Measurements from ENCODE around the gene LNP1. TPM values are rescaled to one million over a fixed set of nuclear protein-coding genes. Genes with fewer than 3 reads are reported as not detected.

Gene LNP1
- total and polyA plus RNA-seq, 10 donors: 0.52 to 2.6 (median 1.4) TPM

- intact Hi-C loops (cut with DNase I; ENCODE audit: low total_unique reads): no loop called here
Observed at GRCh38 chr3:100364421-100364820, 36.9 kb upstream of the LNP1 start.

GRCh38 chr3:100366424-100366823, 34.9 kb upstream of the LNP1 start:
- intact Hi-C loops (cut with DNase I; ENCODE audit: low total_unique reads): no loop called here
- H3K4me3 ChIP-seq: no peak overlapping the region
- no peak overlapping the region for H3K27ac ChIP-seq
- H3K9me3 ChIP-seq: peaks cover 0 to 14% (median 10%) of the 10 kb centered on the region in 8 donors
- no peak for TF ChIP-seq CTCF (IDR thresholded peaks at IDR 0.05 in 8 of 11, conservative IDR thresholded peaks at IDR 0.05 in 3 of 11)
- TF ChIP-seq POLR2AphosphoS5 (IDR thresholded peaks at IDR 0.05): no peak
- TF ChIP-seq POLR2A (IDR thresholded peaks at IDR 0.05): no peak
- H3K36me3 ChIP-seq: peaks cover 0 to 100% (median 72%) of the 10 kb centered on the region in 6 donors
- 83 to 88% (median 84%) methylated on average over 2 of the region's 2 CpGs for WGBS, 5 donors
- no peaks in the 10 kb centered on the region for H3K4me1 ChIP-seq
- no peak for DNase-seq
- no peaks in the 10 kb centered on the region for H3K27me3 ChIP-seq (replicated peaks in 1 of 7)

More at GRCh38 chr3:100364421-100364820, 36.9 kb upstream of the LNP1 start:
- no peaks in the 10 kb centered on the region for H3K4me1 ChIP-seq
- 92 to 97% (median 94%) methylated on average over 3 of the region's 3 CpGs for WGBS, 5 donors
- H3K27ac ChIP-seq: no peak overlapping the region
- H3K36me3 ChIP-seq: peaks cover 0 to 99% (median 63%) of the 10 kb centered on the region in 6 donors
- DNase-seq: no peak
- H3K9me3 ChIP-seq: peaks cover 0 to 14% (median 10%) of the 10 kb centered on the region in 8 donors
- no peaks in the 10 kb centered on the region for H3K27me3 ChIP-seq (replicated peaks in 1 of 7)
- H3K4me3 ChIP-seq: no peak overlapping the region
- TF ChIP-seq CTCF (IDR thresholded peaks at IDR 0.05 in 8 of 11, conservative IDR thresholded peaks at IDR 0.05 in 3 of 11) (no peak), POLR2AphosphoS5 (IDR thresholded peaks at IDR 0.05) (no peak), POLR2A (IDR thresholded peaks at IDR 0.05) (no peak)

- no peaks in the 10 kb centered on the region for H3K27me3 ChIP-seq (replicated peaks in 1 of 7)
- TF ChIP-seq CTCF (IDR thresholded peaks at IDR 0.05 in 8 of 11, conservative IDR thresholded peaks at IDR 0.05 in 3 of 11) (no peak), POLR2A (IDR thresholded peaks at IDR 0.05) (no peak), POLR2AphosphoS5 (IDR thresholded peaks at IDR 0.05) (no peak)
- intact Hi-C loops (cut with DNase I; ENCODE audit: low total_unique reads): no loop called here
- no peaks in the 10 kb centered on the region for H3K4me1 ChIP-seq
- 68 to 87% (median 79%) methylated on average over 8 of the region's 8 CpGs for WGBS, 5 donors
- H3K27ac ChIP-seq: peak overlapping the region in 1 of 8 donors; percentile 6
- H3K9me3 ChIP-seq: no peaks in the 10 kb centered on the region
- DNase-seq: no peak
- no peak overlapping the region for H3K4me3 ChIP-seq
- peaks cover 0 to 100% (median 74%) of the 10 kb centered on the region in 6 donors for H3K36me3 ChIP-seq
Observed at GRCh38 chr3:100368441-100368840, 32.9 kb upstream of the LNP1 start.

GRCh38 chr3:100370756-100371155, 30.6 kb upstream of the LNP1 start:
- no peak overlapping the region for H3K4me3 ChIP-seq
- no peak for DNase-seq
- TF ChIP-seq POLR2AphosphoS5 (IDR thresholded peaks at IDR 0.05): no peak
- TF ChIP-seq CTCF (IDR thresholded peaks at IDR 0.05 in 8 of 11, conservative IDR thresholded peaks at IDR 0.05 in 3 of 11): no peak
- TF ChIP-seq POLR2A (IDR thresholded peaks at IDR 0.05): no peak
- H3K9me3 ChIP-seq: no peaks in the 10 kb centered on the region
- H3K27me3 ChIP-seq (replicated peaks in 1 of 7): no peaks in the 10 kb centered on the region
- 85 to 97% (median 88%) methylated on average over 1 of the region's 1 CpG for WGBS, 5 donors
- no peak overlapping the region for H3K27ac ChIP-seq
- no peaks in the 10 kb centered on the region for H3K4me1 ChIP-seq
- peaks cover 0 to 100% (median 66%) of the 10 kb centered on the region in 6 donors for H3K36me3 ChIP-seq
- intact Hi-C loops (cut with DNase I; ENCODE audit: low total_unique reads): no loop called here

Measured in spleen (tissue), 11 donors.